Mammary epithelial cell (primary cell): ENCODE data around the gene ERP44.

Experiments used
- CTCF ChIP-seq, 2 donors: IDR thresholded peaks in 1 of 2; conservative IDR thresholded peaks in 1 of 2; 2 replicates each; pipeline ENCODE4 v1.5.1; 2011 to 2012; ENCODE audit warnings: inconsistent platforms in 2 of 2, low read length in 2 of 2, mild to moderate bottlenecking in 2 of 2, control low read depth in 1 of 2, low read depth in 1 of 2; ENCODE audit not compliant: insufficient read depth in 1 of 2; ENCODE audit errors: extremely low read depth in 1 of 2
- EZH2 ChIP-seq: IDR thresholded peaks from 2 replicates; pipeline ENCODE4 v1.6.1; 2012; ENCODE audit warnings: low read length, inconsistent platforms, borderline replicate concordance

DNA sequence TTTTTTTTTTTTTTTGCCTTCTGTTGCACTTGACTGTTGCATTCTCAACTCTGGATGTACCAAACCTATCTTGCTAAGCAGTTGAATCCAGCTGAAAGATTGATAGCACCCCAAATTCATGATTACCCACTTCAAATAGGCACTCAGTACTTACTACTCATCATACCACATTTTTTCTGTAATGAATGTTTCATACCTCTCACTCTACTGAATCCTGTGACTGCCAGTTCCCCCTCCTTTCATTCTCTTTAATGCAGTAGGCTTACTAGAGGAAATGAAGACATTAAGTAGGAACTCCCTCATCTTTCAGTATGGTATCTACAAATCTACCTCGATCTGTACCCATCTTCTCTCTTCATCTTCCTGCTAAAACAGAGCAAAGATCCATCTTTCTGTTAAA is 7.1 kb upstream of the ERP44 start:
- TF ChIP-seq CTCF (conservative IDR thresholded peaks at IDR 0.05 in 1 of 2, IDR thresholded peaks at IDR 0.05 in 1 of 2; ENCODE audit: extremely low read depth in 1 of 2, insufficient read depth in 1 of 2, low read depth in 1 of 2, low read length in 2 of 2) (no peak), EZH2 (no peak)
